GM12878 (cell line): ENCODE results near the gene TP53RK. TPM values are rescaled to one million over a fixed set of nuclear protein-coding genes. Genes with fewer than 3 reads are reported as not detected.

Experiments
- ATAC-seq: fragments of 200-7000 bp; cut with Tn5 transposase; 3 replicates; pipeline ENCODE4 v1.9.1; 2020; ENCODE audit warnings: mild to moderate bottlenecking, moderate library complexity
- BruUV-seq: library from RNA; stranded (reverse); fragments of 400-500 nt; replicated peaks from 2 replicates; lab custom pipeline; 2021; lab: Mats Ljungman, UMichigan
- CTCF ChIA-PET: fragments of 300-600 bp; sonication (Branson Sonifier 250); formaldehyde crosslinking; extraction: SDS; loops from one replicate; lab custom pipeline; 2021; ENCODE audit warnings: inconsistent platforms; lab: Yijun Ruan, JAX
- POLR2A ChIA-PET: fragments of 350-600 bp; formaldehyde crosslinking; extraction: SDS; loops from one replicate; lab custom pipeline; 2021; ENCODE audit warnings: inconsistent platforms; lab: Charles Lee
- RAD21 ChIA-PET: fragments of 300-600 bp; sonication (Branson Sonifier 250); formaldehyde crosslinking; loops from one replicate; lab custom pipeline; 2023; ENCODE audit warnings: antibody characterized with exemption; ENCODE audit not compliant: unreplicated experiment; lab: Charles Lee
- SMC1A ChIA-PET: fragments of 300-600 bp; sonication (Branson Sonifier 250); formaldehyde crosslinking; loops from one replicate; lab custom pipeline; 2023; ENCODE audit not compliant: unreplicated experiment, uncharacterized antibody; lab: Charles Lee
- DNase-seq: peaks from one replicate; pipeline ENCODE4 v3.0.0-alpha.2; 2011; ENCODE audit warnings: low read depth, low spot score
- FAIRE-seq: peaks from 3 replicates; lab custom pipeline; 2011; peaks lifted over from hg19 to GRCh38; lab: Jason Lieb, UNC
- H2AFZ ChIP-seq: 2 replicates; pipeline ENCODE4 v1.6.0; 2011; ENCODE audit warnings: low read depth, low read length, control low read depth; ENCODE audit not compliant: control insufficient read depth
- H3K27ac ChIP-seq: 2 replicates; pipeline ENCODE4 v1.5.1; 2011; ENCODE audit warnings: control low read depth; ENCODE audit not compliant: control insufficient read depth, insufficient read depth
- H3K27me3 ChIP-seq, 2 experiments: replicated peaks in 1 of 2; 2 replicates each; pipeline versions ENCODE4 v1.6.0 to v1.6.1; 2011; ENCODE audit warnings: low read length in 1 of 2; ENCODE audit not compliant: control insufficient read depth in 2 of 2, insufficient read depth in 2 of 2
- H3K36me3 ChIP-seq, 2 experiments: 2 replicates each; pipeline ENCODE4 v1.5.1; 2011; ENCODE audit warnings: low read length in 1 of 2; ENCODE audit not compliant: control insufficient read depth in 2 of 2, insufficient read depth in 2 of 2
- H3K4me1 ChIP-seq: 2 replicates; pipeline ENCODE4 v1.6.1; 2011; ENCODE audit warnings: mild to moderate bottlenecking, low read length, moderate library complexity, mixed read lengths; ENCODE audit not compliant: control insufficient read depth, insufficient read depth
- H3K4me2 ChIP-seq: 2 replicates; pipeline ENCODE4 v1.6.0; 2011; ENCODE audit warnings: control low read depth; ENCODE audit not compliant: control insufficient read depth, insufficient read depth
- H3K4me3 ChIP-seq: fragments of 200-600 bp; sonication (generic); 2 replicates; pipeline ENCODE4 v1.5.1; 2016
- H3K79me2 ChIP-seq: 2 replicates; pipeline ENCODE4 v1.6.0; 2011; ENCODE audit warnings: low read length; ENCODE audit not compliant: control insufficient read depth, insufficient read depth
- H3K9ac ChIP-seq: 2 replicates; pipeline ENCODE4 v1.8.0; 2011; ENCODE audit warnings: low read length, control low read depth, mixed read lengths; ENCODE audit not compliant: control insufficient read depth, insufficient read depth
- H3K9me3 ChIP-seq: replicated peaks from 3 replicates; pipeline ENCODE4 v1.5.1; 2011; ENCODE audit warnings: mild to moderate bottlenecking, low read length; ENCODE audit not compliant: control insufficient read depth, insufficient read depth
- H4K20me1 ChIP-seq: 2 replicates; pipeline ENCODE4 v1.6.0; 2011; ENCODE audit not compliant: control insufficient read depth, insufficient read depth
- ATF2 ChIP-seq: IDR thresholded peaks from 2 replicates; pipeline ENCODE4 v1.6.1; 2012; ENCODE audit warnings: low read length, inconsistent platforms
- ESRRA ChIP-seq: IDR thresholded peaks from 2 replicates; pipeline ENCODE4 v1.6.1; 2012; ENCODE audit warnings: mild to moderate bottlenecking, low read length, improper control_type of control experiment
- GATAD2B ChIP-seq: fragments of 450-650 bp; conservative IDR thresholded peaks from 2 replicates; pipeline ENCODE4 v1.6.1; 2017; ENCODE audit warnings: low read depth, mild to moderate bottlenecking, moderate library complexity
- HDAC6 ChIP-seq: fragments of 200-600 bp; sonication (generic); IDR thresholded peaks from one replicate; pipeline ENCODE4 v1.8.0; 2017; ENCODE audit warnings: antibody characterized with exemption; ENCODE audit not compliant: unreplicated experiment
- IRF3 ChIP-seq: fragments of 450-650 bp; IDR thresholded peaks from 2 replicates; pipeline ENCODE4 v1.6.1; 2014; ENCODE audit warnings: mild to moderate bottlenecking
- IRF5 ChIP-seq: fragments of 450-650 bp; IDR thresholded peaks from 2 replicates; pipeline ENCODE4 v1.6.1; 2017; ENCODE audit warnings: borderline replicate concordance
- MTA2 ChIP-seq: fragments of 450-650 bp; IDR thresholded peaks from 2 replicates; pipeline ENCODE4 v1.6.1; 2016; ENCODE audit warnings: low read depth, mild to moderate bottlenecking, moderate library complexity
- NFYA ChIP-seq: IDR thresholded peaks from 2 replicates; pipeline ENCODE4 v1.6.1; 2011; ENCODE audit warnings: low read depth, mild to moderate bottlenecking, low read length, improper control_type of control experiment, borderline replicate concordance
- PAX5 ChIP-seq: IDR thresholded peaks from 2 replicates; pipeline ENCODE4 v1.6.1; 2011; ENCODE audit warnings: low read depth, low read length, borderline replicate concordance
- PAX8 ChIP-seq: fragments of 450-650 bp; IDR thresholded peaks from 2 replicates; pipeline ENCODE4 v1.6.1; 2017; ENCODE audit warnings: mild to moderate bottlenecking, moderate library complexity
- PML ChIP-seq: IDR thresholded peaks from 2 replicates; pipeline ENCODE4 v1.6.1; 2012; ENCODE audit warnings: low read length, inconsistent platforms
- RAD51 ChIP-seq: fragments of 450-650 bp; IDR thresholded peaks from 2 replicates; pipeline ENCODE4 v1.6.1; 2016; ENCODE audit warnings: moderate library complexity, mild to moderate bottlenecking, inconsistent platforms
- SUZ12 ChIP-seq: fragments of 200-600 bp; sonication (generic); IDR thresholded peaks from one replicate; pipeline ENCODE4 v1.6.1; 2018; ENCODE audit warnings: antibody characterized with exemption, mild to moderate bottlenecking; ENCODE audit not compliant: unreplicated experiment
- TAF1 ChIP-seq: IDR thresholded peaks from 2 replicates; pipeline ENCODE4 v1.6.1; 2011; ENCODE audit warnings: mild to moderate bottlenecking, low read depth, low read length, borderline replicate concordance
- ZNF207 ChIP-seq: fragments of 450-650 bp; IDR thresholded peaks from 2 replicates; pipeline ENCODE4 v1.6.1; 2014; ENCODE audit warnings: antibody characterized with exemption, mild to moderate bottlenecking, borderline replicate concordance
- WGBS: methylation state at CpG from one replicate; pipeline ENCODE4 v1.1.6; 2016; ENCODE audit warnings: low lambda C conversion rate; ENCODE audit not compliant: insufficient replicate concordance, insufficient coverage; ENCODE audit errors: missing lambda C conversion rate; 5-methylcytosine and 5-hydroxymethylcytosine counted together
- in situ Hi-C: fragments of 300-500 bp; cut with MboI; formaldehyde crosslinking; loops from 9 replicates; pipeline ENCODE4 v1.14.3; 2018; ENCODE audit warnings: mixed read lengths
- intact Hi-C: fragments of 100-400 bp; cut with micrococcal nuclease; formaldehyde crosslinking; loops from one replicate; pipeline ENCODE4 v1.14.2; 2022; ENCODE audit not compliant: unreplicated experiment
- polyA plus RNA-seq, 11 experiments: library from polyadenylated mRNA; depleted of rRNA in 4 of 11; unstranded in 6 of 11; stranded (reverse) in 5 of 11; fragments of >200 nt; fragmentation: Nextera tagmentation in 4 of 11; fragmentation: Illumina TruSeq in 1 of 11; extraction: Ambion mirVana in 4 of 11; extraction: Trizol in 1 of 11; gene quantifications; 1 replicate in 1 of 11; 2 replicates in 10 of 11; pipeline versions ENCODE4 v1.2.1 to v1.2.3, GENCODE V29; 2011 to 2016; ENCODE audit warnings: inconsistent platforms in 2 of 11, missing spikeins in 2 of 11, low read depth in 1 of 11
- total RNA-seq, 4 experiments: library from RNA; depleted of rRNA in 3 of 4; stranded (reverse); fragments of >200 nt in 3 of 4; fragmentation: Illumina TruSeq in 1 of 4; extraction: Trizol in 1 of 4; gene quantifications; 2 replicates each; pipeline versions ENCODE4 v1.2.1 to v1.2.3, GENCODE V29; 2013 to 2021

The TP53RK gene
- total and polyA plus RNA-seq, 10 of the 15 experiments (the other 5 are each of a cell fraction or from before 2014, with no cell fraction given), result 3.8 to 23.1 (median 16.1) TPM

GRCh38 chr20:46650575-46651090, 38.6 kb downstream of the TP53RK start:
- FAIRE-seq (no peak), DNase-seq (no peak), ATAC-seq (no peak)
- BruUV-seq, result no TSS peak
- H3K36me3 ChIP-seq, result no peaks in the 10 kb centered on the region
- RAD21 ChIA-PET, result no interaction called here
- CTCF ChIA-PET, result no interaction called here
- no peak overlapping the region for H3K27ac ChIP-seq
- intact Hi-C loops, result no loop called here
- H3K79me2 ChIP-seq, result no peaks in the 10 kb centered on the region
- no peak overlapping the region for H3K4me3 ChIP-seq
- 51% methylated on average over 10 of the region's 10 CpGs for WGBS
- H4K20me1 ChIP-seq, result no peaks in the 10 kb centered on the region
- SMC1A ChIA-PET, result no interaction called here
- no peaks in the 10 kb centered on the region for H3K9me3 ChIP-seq
- TF ChIP-seq GATAD2B, result no peak
- no peak for TF ChIP-seq IRF5
- TF ChIP-seq IRF3, result no peak
- TF ChIP-seq ESRRA, result no peak
- TF ChIP-seq ZNF207, result no peak
- no peak for TF ChIP-seq ATF2
- no peak for TF ChIP-seq PAX5
- no peak for TF ChIP-seq PAX8
- no peak for TF ChIP-seq NFYA
- no peak for TF ChIP-seq SUZ12
- TF ChIP-seq PML, result no peak
- TF ChIP-seq HDAC6, result no peak
- TF ChIP-seq MTA2, result no peak
- no peak for TF ChIP-seq RAD51
- TF ChIP-seq TAF1, result no peak
- H3K4me1 ChIP-seq, result no peaks in the 10 kb centered on the region
- no peak overlapping the region for H3K4me2 ChIP-seq
- H3K27me3 ChIP-seq, result peaks cover 0 to 2% of the 10 kb centered on the region in 2 experiments; a peak in 2 of 4 replicates
- H3K9ac ChIP-seq, result no peak overlapping the region
- H2AFZ ChIP-seq, result no peak overlapping the region
- in situ Hi-C loops, result no loop called here
- POLR2A ChIA-PET, result no interaction called here
